Measurements from ENCODE around the gene CXXC5.

CXXC5 gene

GRCh38 chr5:139666551-139666950, 18.4 kb downstream of the CXXC5 start:
- no peak for DNase-seq (ENCODE audit: low read depth)

GRCh38 chr5:139667001-139667729, 19.0 kb downstream of the CXXC5 start:
- no peak for DNase-seq (ENCODE audit: low read depth)

GRCh38 chr5:139667730-139668063, 19.5 kb downstream of the CXXC5 start:
- no peak for DNase-seq (ENCODE audit: low read depth)

- DNase-seq (ENCODE audit: low read depth): no peak
These were observed 20.1 kb downstream of the CXXC5 start for GRCh38 chr5:139668064-139668880.

- DNase-seq (ENCODE audit: low read depth): no peak
These were observed 20.9 kb downstream of the CXXC5 start for GRCh38 chr5:139668924-139669661.

GRCh38 chr5:139669662-139670368, 21.7 kb downstream of the CXXC5 start:
- DNase-seq (ENCODE audit: low read depth): no peak

GRCh38 chr5:139670369-139671095, 22.4 kb downstream of the CXXC5 start:
- DNase-seq (ENCODE audit: low read depth): no peak

- no peak for DNase-seq (ENCODE audit: low read depth)
These were observed 23.1 kb downstream of the CXXC5 start for GRCh38 chr5:139671096-139671841.

- DNase-seq (ENCODE audit: low read depth): no peak
These were observed 27.1 kb downstream of the CXXC5 start for GRCh38 chr5:139675213-139675612.

GRCh38 chr5:139675825-139676224, 27.7 kb downstream of the CXXC5 start:
- no peak for DNase-seq (ENCODE audit: low read depth)

- DNase-seq (ENCODE audit: low read depth): no peak
These were observed 28.3 kb downstream of the CXXC5 start for GRCh38 chr5:139676406-139676805.

- no peak for DNase-seq (ENCODE audit: low read depth)
These were observed 29.0 kb downstream of the CXXC5 start for GRCh38 chr5:139676951-139677735.

- DNase-seq (ENCODE audit: low read depth): no peak
These were observed 29.8 kb downstream of the CXXC5 start for GRCh38 chr5:139677736-139678613.

GRCh38 chr5:139678751-139679750, 30.9 kb downstream of the CXXC5 start:
- no peak for DNase-seq (ENCODE audit: low read depth)

GRCh38 chr5:139680368-139681111, 32.4 kb downstream of the CXXC5 start:
- DNase-seq (ENCODE audit: low read depth): no peak

GRCh38 chr5:139681112-139681458, 32.9 kb downstream of the CXXC5 start:
- DNase-seq (ENCODE audit: low read depth): no peak

- DNase-seq (ENCODE audit: low read depth): no peak
These were observed 33.3 kb downstream of the CXXC5 start for GRCh38 chr5:139681466-139681865.

Measured in stimulated activated CD8-positive, alpha-beta memory T cell treated with anti-CD3 and anti-CD28 coated beads, Interleukin-15, amount 100 ng/mL, for 1 hour (primary cell).